HFFc6 (cell line): ENCODE results near the gene BARX2. TPM values are rescaled to one million over a fixed set of nuclear protein-coding genes. Genes with fewer than 3 reads are reported as not detected.

Source experiments
- DNase-seq: peaks from one replicate; pipeline ENCODE4 v3.0.0-alpha.2; 2018
- H3K27ac Mint-ChIP-seq: 2 replicates; pipeline ENCODE4 v1.8.0; 2020; ENCODE audit warnings: mild to moderate bottlenecking, mixed read lengths
- H3K27me3 Mint-ChIP-seq: 2 replicates; pipeline ENCODE4 v1.8.0; 2021; ENCODE audit warnings: mild to moderate bottlenecking, moderate library complexity, mixed read lengths; ENCODE audit not compliant: insufficient read depth
- H3K36me3 Mint-ChIP-seq: 2 replicates; pipeline ENCODE4 v1.8.0; 2021; ENCODE audit warnings: low read depth, mixed read lengths
- H3K4me1 Mint-ChIP-seq: 2 replicates; pipeline ENCODE4 v1.8.0; 2020; ENCODE audit warnings: low read depth, mixed read lengths
- H3K4me3 Mint-ChIP-seq: 2 replicates; pipeline ENCODE4 v1.8.0; 2020; ENCODE audit warnings: mild to moderate bottlenecking, moderate library complexity, mixed read lengths
- H3K9me3 Mint-ChIP-seq: 2 replicates; pipeline ENCODE4 v1.8.0; 2020; ENCODE audit warnings: mild to moderate bottlenecking, mixed read lengths
- total RNA-seq, 6 experiments: library from RNA; stranded (reverse); fragmentation: NEBNext Ultra II Directional; extraction: Animal tissue kit (Norgen Biotek cat#: 25700); gene quantifications; 2 replicates in 1 of 6; 3 replicates in 5 of 6; pipeline ENCODE4 v1.2.3, GENCODE V29; 2021
- TF ChIP-seq, protein P1 (sequence below): fragments of 200-600 bp; sonication (generic); IDR thresholded peaks from 2 replicates; pipeline ENCODE4 v1.5.0; 2021; ENCODE audit warnings: antibody characterized with exemption, mild to moderate bottlenecking

The BARX2 gene
- total RNA-seq, 6 experiments from 2014 or later: not detected

DNA sequence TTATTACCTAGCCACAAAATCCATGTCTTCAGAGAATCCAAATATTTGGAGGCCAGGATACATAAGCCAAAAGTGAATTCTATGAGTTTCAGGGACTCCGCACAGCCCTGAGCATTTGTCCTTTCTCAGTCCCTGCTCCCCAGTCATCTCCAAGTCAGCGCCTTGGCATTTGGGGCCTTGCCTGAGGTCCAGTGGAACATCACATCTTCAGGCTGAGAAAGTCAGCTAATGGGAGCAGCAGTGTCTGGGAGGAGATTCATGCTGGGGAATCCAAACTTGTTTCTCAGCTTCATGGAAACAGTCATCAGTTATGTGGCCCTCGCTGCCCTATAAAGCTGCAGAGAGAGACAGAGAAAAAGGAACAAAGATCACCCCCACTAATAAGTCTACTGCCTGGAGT is 70.9 kb downstream of the BARX2 start:
- TF ChIP-seq, protein P1, sequence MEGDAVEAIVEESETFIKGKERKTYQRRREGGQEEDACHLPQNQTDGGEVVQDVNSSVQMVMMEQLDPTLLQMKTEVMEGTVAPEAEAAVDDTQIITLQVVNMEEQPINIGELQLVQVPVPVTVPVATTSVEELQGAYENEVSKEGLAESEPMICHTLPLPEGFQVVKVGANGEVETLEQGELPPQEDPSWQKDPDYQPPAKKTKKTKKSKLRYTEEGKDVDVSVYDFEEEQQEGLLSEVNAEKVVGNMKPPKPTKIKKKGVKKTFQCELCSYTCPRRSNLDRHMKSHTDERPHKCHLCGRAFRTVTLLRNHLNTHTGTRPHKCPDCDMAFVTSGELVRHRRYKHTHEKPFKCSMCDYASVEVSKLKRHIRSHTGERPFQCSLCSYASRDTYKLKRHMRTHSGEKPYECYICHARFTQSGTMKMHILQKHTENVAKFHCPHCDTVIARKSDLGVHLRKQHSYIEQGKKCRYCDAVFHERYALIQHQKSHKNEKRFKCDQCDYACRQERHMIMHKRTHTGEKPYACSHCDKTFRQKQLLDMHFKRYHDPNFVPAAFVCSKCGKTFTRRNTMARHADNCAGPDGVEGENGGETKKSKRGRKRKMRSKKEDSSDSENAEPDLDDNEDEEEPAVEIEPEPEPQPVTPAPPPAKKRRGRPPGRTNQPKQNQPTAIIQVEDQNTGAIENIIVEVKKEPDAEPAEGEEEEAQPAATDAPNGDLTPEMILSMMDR: no peak
- Mint-ChIP-seq H3K9me3 (no peaks in the 10 kb centered on the region), H3K4me3 (no peak overlapping the region), H3K4me1 (no peaks in the 10 kb centered on the region), H3K36me3 (no peaks in the 10 kb centered on the region), H3K27me3 (peaks cover 14% of the 10 kb centered on the region), H3K27ac (no peak overlapping the region)
- DNase-seq: no peak

- Mint-ChIP-seq H3K4me1 (no peaks in the 10 kb centered on the region), H3K27ac (no peak overlapping the region), H3K9me3 (no peaks in the 10 kb centered on the region), H3K4me3 (no peak overlapping the region), H3K27me3 (peaks cover 10% of the 10 kb centered on the region), H3K36me3 (no peaks in the 10 kb centered on the region)
- TF ChIP-seq, protein P1: no peak
- no peak for DNase-seq
These were observed 72.1 kb downstream of the BARX2 start for GRCh38 chr11:129447654-129448239.

DNA sequence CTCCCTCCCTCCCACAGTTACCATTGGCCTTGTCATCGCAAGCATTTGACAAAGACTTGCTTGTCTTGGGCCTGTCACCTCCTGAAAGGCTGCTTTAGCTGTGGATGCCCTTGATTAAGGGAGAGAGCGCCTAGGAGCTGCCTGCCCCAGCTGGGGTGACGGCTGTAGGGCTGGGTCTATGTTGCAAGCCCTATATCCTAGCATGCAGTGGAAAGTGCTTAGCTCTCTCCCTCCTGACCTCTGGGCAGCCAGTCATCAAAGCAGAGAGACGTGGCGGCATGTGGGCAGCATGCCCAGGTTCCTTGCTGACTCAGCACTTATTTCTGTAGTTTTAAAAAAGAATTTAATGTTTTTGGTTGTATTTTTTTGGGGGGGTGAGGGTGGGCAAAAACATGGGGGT is 75.9 kb downstream of the BARX2 start:
- H3K27ac Mint-ChIP-seq: no peak overlapping the region
- TF ChIP-seq, protein P1: no peak
- no peaks in the 10 kb centered on the region for H3K36me3 Mint-ChIP-seq
- no peaks in the 10 kb centered on the region for H3K9me3 Mint-ChIP-seq
- no peak overlapping the region for H3K4me3 Mint-ChIP-seq
- DNase-seq: no peak
- H3K27me3 Mint-ChIP-seq: peaks cover 12% of the 10 kb centered on the region
- no peaks in the 10 kb centered on the region for H3K4me1 Mint-ChIP-seq

- no peak overlapping the region for H3K4me3 Mint-ChIP-seq
These were observed 77.7 kb downstream of the BARX2 start for GRCh38 chr11:129453293-129453721.

GRCh38 chr11:129455101-129455500 is 79.5 kb downstream of the BARX2 start:
- H3K27ac Mint-ChIP-seq: no peak overlapping the region
- no peaks in the 10 kb centered on the region for H3K9me3 Mint-ChIP-seq
- H3K4me3 Mint-ChIP-seq: no peak overlapping the region
- H3K36me3 Mint-ChIP-seq: no peaks in the 10 kb centered on the region
- no peak for DNase-seq
- TF ChIP-seq, protein P1: no peak
- peaks cover 12% of the 10 kb centered on the region for H3K27me3 Mint-ChIP-seq
- no peaks in the 10 kb centered on the region for H3K4me1 Mint-ChIP-seq

More at GRCh38 chr11:129453293-129453721, 77.7 kb downstream of the BARX2 start:
- Mint-ChIP-seq H3K36me3 (no peaks in the 10 kb centered on the region), H3K4me1 (no peaks in the 10 kb centered on the region), H3K27me3 (peaks cover 12% of the 10 kb centered on the region), H3K27ac (no peak overlapping the region), H3K9me3 (no peaks in the 10 kb centered on the region)
- TF ChIP-seq, protein P1: no peak
- DNase-seq: no peak
